Left cardiac atrium (tissue), 4 donors: ENCODE measurements around the gene SCNN1G. TPM values are rescaled to one million over a fixed set of nuclear protein-coding genes. Genes with fewer than 3 reads are reported as not detected.

Source experiments
- ATAC-seq, 2 donors: fragments of 200-7000 bp; cut with Tn5 transposase; one replicate each; pipeline ENCODE4 v1.9.1; 2020; ENCODE audit warnings: mild to moderate bottlenecking in 2 of 2, moderate library complexity in 2 of 2
- DNase-seq: peaks from one replicate; pipeline ENCODE4 v3.0.0-alpha.2; 2020
- intact Hi-C, 2 donors: fragments of 100-400 bp; cut with DNase I; formaldehyde crosslinking; loops; one replicate each; pipeline versions ENCODE4 v1.14.1 to v1.15.1; 2022 to 2023
- total RNA-seq, 2 donors: library from RNA; stranded (reverse); fragmentation: NEBNext Ultra II Directional; extraction: Animal tissue kit (Norgen Biotek cat#: 25700); gene quantifications; one replicate each; pipeline ENCODE4 v1.2.1, GENCODE V29; 2021
- donor health status: DM: no; HTN: yes; CAD: no.
- donor health status: DM: no; HTN: yes; CAD: no; lungs with severe emphysema.
- donor health status: DM: yes; HTN: yes; CAD: no.
- donor health status: Dilated cardiomyopathy.

SCNN1G gene
- total RNA-seq, 2 donors from 2014 or later = 0.13 TPM; not detected in 1

DNA sequence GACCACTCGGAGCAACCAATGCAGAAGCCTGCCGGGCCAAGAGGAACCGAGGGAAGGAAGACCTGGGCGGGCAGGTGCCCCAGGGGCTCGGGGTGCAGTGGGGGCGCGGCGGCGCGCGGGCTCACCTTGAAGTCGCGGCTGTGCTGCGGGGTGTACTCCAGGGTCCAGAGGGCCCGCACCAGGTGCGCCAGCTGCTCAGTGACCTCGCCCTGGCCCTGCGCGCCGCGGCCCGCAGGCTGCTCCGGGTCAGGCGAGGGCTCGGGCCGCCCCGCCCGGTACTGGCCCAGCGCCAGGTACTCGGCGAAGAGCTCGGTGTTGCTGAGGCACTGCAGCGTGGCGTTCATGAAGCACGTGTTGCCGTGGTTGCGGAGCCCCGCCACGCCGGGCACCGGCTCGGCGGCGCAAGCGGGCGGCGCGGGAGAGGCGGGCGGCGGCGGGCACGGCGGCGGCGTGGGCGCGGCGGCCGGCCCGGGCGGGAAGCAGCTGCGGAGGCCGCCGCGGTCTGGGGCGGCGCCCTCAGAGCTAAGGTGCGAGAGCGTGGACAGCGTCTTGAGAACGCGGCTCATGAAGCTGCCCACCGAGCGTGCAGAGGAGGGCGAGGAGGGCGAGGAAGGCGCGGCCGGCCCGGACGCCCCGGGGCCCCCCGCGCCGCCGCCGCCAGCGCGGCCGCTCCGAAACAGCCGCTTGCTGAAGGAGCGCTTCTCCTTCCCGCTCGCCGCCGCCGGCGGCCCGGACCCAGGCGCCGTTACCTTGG is 33.9 kb upstream of the SCNN1G start:
- ATAC-seq (peak; percentile 48 to 56), DNase-seq (peak; percentile 79)
- intact Hi-C loops = loop anchor here (5.0 kb wide), 2 partner anchors 41 to 76 kb away; no protein-coding TSS in a partner anchor

DNA sequence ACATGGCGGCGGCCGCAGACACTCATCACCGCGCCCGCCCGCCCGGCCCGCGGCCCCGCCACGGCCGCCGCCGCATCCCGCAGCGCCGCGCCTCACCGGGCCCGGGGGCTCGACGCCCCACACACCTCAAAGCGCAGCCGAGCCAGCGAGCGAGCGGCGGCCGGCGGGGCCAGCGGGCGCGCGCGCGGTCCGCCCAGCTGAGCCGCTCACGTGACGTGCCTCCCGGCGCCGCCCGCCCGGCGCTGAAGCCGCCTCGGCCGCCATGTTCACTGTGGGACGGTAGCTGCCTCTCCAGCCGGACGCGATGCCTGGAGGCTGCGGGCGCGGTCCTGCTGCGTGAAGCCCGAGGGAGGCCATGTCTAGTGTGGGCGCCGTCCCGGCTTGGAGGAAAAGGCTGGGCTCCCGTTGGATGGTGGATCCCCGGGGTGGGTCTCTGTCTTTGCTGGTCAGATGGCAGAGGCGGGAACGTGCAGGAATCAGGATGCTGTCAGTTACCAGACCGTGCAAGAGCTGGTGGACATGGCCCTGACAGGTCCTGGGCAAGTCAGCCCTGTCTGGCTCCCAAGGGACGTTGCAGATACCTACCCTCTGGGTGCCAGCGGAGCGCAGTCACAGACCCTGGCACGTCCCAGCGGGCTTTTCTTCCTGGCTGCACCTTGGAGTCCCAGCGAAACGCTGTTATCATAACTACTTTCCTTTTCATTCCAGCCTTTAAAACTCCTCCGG is 33.1 kb upstream of the SCNN1G start, which contains the start of gene USP31:
Gene USP31 (minus strand): TSS at position 186 of the 726 bp plus-strand sequence. CDS start 182 bp downstream, at position 4.
- DNase-seq = peak; percentile 97
- intact Hi-C loops = loop anchor here (5.0 kb wide), 2 partner anchors 42 to 77 kb away; no protein-coding TSS in a partner anchor
- peak; percentile 98 to 99 for ATAC-seq

DNA sequence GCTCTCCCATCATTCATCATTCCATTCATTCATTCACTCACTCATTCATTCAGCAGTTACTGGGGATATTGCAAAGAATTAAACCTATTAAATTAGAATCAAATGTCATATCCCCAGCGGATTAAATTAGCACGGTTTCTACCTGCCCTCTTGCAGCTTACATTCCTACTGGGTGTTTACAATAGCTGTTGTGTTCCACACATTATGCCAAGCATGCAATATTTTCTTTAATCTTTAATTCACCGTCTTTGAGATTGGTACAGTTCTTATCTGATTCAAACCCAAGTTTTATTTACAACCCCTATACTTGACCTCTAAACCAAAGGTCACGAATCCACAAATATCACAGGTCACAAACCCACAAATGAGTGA is 32.6 kb upstream of the SCNN1G start:
- ATAC-seq (no peak), DNase-seq (no peak)
- intact Hi-C loops = loop anchor here (5.0 kb wide), 2 partner anchors 43 to 78 kb away; no protein-coding TSS in a partner anchor

DNA sequence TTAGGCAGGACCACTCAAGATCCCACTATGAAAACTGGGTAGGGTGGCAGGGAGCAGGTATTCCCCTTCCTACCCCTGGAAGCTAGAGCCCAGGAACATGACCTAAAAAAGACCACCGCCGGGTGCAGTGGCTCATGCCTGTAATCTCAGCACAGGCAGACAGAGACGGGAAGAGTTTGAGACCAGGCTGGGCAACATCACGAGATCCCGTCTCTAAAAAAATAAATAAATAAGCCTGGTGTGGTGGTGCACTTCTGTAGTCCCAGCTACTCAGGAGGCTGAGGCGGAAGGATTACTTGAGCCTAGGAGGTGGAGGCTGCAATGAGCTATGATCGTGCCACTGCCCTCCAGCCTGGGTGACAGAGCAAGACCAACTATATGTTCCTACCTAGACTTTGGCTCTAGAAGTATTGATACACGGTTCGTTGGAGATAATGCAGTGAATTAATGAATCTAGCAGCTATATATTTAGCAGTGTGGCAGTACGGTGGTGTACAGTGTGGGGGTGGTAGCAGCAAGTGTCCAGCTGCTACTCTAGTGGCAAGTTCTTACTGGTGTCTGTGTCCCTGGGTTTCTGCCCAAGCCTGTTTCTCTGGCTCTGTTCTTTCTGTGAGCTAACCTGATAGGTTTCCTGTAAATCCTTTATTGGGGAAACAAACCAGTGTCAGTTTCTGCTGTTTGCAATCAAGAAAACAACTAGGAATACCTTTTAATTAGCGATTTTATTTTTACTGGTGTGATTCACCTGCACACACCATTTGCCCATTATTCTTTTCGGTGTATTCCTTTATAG is 30.0 kb upstream of the SCNN1G start:
- intact Hi-C loops = no loop called here
- ATAC-seq (no peak), DNase-seq (no peak)

DNA sequence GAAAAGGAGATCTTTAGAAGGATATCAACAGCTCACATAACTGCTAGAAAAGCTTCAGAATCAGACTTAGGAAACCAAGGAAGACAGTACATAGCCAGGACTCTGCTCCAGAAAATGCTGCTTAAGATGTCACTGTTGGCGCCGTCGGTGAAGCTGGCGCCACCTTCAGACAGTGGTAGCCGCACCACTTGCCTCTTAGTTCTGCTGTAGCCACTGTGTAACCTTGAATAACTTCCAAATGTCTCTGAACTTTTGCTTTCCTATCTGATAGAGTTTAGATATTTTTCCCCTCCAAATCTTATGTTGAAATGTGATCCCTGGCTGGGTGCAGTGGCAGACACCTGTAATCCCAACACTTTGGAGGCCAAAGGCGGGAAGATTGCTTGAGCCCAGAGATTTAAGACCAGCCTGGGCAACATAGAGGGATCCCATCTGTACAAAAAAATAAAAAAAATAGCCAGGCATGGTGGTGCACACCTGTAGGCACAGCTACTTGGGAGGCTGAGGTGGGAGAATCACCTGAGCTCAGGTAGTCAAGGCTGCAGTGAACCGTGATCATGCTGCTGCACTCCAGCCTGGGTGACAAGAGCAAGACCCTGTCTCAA is 27.0 kb upstream of the SCNN1G start:
- DNase-seq = no peak
- ATAC-seq = peak in 1 of 2 donors; percentile 51
- intact Hi-C loops = no loop called here

DNA sequence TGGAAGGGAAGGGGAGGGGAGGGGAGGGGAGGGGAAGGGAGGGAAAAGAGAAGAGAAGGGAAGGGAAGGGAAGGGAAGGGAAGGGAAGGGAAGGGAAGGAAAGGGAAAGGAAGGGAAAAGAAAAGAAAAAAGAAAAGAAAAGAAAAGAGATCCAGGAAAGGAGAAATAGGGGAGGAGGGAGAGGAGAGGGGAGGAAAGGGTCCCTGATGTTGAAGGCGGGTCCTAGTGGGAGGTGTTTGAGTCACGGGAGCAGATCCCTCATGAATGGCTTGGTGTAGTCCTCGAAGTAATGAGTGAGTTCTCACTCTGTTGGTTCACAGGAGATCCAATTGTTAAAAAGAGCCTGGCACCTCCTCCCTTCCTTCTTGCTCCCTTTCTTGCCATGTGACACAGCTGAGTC is 26.4 kb upstream of the SCNN1G start:
- no peak for ATAC-seq
- DNase-seq = no peak
- intact Hi-C loops = no loop called here

DNA sequence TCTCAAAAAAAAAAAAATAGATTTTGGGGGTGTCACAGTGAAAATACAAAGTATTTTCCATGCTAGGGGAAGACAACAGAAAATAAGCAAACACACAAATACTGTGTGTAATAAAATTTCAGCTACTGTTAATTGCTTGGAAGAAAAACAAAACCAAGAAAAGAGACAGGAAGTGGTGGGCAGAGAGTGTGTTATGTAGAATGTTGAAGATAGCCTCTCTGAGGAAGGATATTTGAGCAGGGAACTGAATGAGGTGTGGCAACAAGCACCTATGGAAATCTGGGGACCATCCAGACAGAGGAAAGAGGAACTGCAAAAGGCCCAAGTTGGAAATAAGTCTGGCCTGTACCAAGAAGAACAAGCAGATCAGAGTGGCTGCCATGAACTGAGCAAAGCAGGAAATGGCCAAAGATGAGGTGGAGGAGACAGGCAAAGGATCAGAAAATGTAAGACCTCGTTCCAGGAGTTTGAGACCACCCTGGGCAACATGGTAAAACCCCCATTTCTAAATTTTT is 25.5 kb upstream of the SCNN1G start:
- ATAC-seq (no peak), DNase-seq (no peak)
- intact Hi-C loops = no loop called here

DNA sequence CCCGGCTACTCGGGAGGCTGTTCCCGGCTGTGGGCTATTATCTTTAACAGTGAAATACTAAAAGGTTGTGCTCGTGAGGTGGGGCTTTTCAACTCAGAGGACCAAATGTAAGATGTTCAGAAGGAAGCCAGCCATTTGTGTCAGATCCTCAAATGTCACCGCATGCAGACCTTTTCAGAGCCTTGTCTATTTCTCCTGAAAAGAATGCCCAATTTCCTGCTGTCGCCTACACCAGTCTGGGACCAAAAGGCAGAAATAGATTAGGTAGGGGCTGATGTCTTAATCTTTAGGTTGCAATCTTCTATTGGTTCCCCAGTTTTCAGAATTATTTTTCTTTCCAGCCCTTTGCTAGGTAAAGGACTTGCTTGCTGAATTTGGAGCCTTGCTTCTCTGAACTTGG is 24.4 kb upstream of the SCNN1G start:
- no peak for DNase-seq
- intact Hi-C loops = no loop called here
- no peak for ATAC-seq

DNA sequence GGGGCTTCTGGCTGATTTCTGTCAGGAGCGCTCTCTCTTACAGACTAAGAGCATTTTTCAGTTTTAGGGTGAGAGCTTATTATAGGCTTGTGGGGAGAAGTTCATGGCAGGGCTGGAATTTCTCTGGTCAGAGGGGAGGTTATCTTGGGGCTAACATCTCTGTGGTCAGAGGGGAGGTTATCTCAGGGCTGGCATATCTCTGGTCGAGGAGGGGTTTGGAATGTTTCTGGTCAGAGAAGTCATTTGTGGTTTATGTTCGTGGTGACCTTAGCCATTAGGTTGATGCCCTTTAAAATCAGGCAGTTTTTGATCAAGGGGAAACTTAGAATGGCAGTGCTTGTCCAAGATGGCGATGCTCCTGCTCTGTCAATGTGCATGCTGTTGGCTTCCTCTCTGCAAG is 22.5 kb upstream of the SCNN1G start:
- DNase-seq (no peak), ATAC-seq (no peak)
- intact Hi-C loops = no loop called here

DNA sequence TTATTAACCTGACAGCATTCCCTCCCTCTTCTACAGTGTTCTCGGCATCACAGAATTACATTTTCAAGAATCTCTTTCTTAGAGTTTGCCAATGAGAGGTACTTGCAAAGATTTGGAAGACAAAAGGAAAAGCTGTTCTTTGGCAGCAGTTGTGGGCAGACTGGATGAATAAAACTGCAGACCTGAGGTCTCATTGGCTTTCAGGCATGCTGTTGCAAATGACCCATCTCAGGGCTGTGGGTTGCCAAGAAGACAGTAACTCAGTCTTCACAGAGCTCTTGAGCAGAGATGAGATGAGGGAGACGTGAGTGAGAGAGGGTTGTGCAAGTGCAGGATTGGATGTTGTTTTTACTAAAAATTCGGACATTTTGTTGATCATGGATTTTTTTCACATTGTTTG is 22.0 kb upstream of the SCNN1G start:
- ATAC-seq (no peak), DNase-seq (no peak)
- intact Hi-C loops = no loop called here

DNA sequence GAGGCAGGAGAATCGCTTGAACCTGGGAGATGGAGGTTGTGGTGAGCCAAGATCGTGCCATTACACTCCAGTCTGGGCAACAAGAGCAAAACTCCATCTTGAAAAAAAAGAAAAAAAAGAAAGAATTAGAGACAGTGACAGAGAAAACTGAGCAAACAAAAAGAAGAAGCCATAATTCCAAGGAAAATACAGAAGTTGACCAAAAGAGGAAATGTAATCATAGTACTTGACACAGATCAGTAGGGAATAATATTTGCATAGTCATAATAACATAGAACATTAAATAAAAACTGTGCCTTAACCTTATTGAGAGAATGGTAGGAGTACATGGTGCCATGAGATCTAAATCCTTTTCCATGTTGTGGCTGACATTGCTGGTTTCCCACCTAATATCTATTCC is 18.6 kb upstream of the SCNN1G start:
- DNase-seq = no peak
- no peak for ATAC-seq
- intact Hi-C loops = no loop called here

DNA sequence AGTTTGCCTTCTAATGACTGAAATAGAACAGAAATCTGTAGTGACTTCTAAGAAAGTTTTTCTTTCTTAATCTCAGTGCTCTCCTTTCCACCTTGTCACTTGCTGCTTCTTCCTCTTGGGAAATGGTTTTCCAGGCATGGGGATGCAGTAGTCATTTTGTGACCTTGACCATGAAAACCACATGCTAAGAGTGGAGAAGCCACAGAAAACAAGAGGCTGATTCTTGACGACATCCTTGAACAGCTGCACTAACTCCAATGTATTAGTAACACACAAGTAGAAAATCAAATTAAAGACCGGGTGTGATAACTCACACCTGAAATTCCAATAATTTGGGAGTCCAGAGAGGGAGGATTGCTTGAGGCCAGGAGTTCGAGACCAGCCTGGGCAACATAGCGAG is 17.8 kb upstream of the SCNN1G start:
- intact Hi-C loops = no loop called here
- ATAC-seq = no peak

DNA sequence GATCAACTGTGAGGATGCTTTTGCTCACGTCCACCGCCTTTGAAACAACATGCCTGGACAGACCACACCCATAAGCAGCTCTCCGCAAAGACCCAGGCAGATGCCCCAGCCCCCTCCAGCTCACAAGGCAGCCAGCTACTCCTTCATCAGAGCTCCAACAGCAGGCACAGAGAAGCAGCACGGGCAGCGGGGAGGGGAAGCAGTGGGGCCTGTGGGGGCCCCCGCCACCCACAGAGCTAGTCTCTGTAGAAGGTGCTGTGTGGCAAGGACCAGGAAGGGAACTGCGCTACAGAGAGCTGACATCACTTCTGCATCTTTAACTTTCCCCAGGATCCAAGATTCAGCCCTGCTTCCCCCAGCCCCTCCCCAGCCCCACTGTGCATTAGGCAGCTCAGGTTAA is 10.0 kb upstream of the SCNN1G start:
- DNase-seq (no peak), ATAC-seq (no peak)
- intact Hi-C loops = no loop called here

More for the DNA sequence above, 17.8 kb upstream of the SCNN1G start:
- DNase-seq = no peak

DNA sequence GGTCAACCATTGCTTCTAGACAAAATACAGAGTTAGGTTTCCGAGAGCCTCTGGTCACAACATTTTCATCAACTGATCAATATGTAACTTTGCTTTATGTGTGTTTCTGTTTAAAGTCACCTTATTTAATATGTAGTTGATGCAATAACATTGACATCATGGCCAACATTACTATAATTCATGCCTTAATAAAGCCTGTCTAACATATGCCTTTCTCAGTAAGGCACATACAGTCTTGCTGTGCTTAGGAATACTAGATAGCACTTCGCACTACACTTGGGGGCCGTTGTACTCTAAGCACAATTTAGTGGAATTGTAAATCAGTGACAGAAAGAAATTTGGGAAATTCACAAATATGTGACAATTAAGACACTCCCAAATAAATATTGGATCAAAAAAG is 9.6 kb upstream of the SCNN1G start:
- no peak for ATAC-seq
- no peak for DNase-seq
- intact Hi-C loops = no loop called here

DNA sequence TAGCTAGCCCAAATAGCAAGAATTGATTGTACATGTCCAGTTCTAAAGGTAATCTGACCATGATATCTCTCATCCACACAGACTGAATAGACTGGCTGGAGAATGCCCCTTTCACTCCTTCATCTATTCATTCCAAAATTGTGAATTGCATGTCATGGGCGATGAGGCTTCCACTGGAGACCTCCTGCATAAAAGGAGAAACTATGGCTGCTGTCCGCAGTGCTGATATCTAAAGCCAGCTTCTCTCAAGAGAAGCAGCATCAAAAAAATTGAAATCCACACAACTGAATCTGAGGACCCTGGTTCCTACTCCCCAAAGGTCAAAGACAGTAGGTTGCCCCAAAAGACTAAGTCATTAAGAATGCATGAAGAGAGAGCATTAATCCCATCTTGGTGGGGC is 7.9 kb upstream of the SCNN1G start:
- DNase-seq = no peak
- intact Hi-C loops = no loop called here

DNA sequence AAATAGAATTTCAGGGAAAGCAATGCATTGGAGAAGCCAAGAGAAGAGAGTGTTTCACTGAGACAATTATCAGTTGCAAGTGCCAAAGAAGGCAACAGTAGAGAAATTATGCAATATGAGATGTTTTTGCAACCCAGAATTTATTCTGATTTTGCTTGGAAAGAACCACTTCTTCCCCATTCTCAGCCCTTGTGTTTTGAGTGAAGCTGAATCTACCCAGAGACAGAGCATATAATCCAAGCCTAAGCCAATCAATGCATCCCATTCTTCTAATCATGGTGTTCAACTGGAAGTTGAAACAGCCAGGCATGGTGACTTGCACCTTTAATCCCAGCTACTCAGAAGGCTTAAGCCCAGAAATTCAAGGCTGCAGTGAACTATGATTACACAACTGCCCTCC is 6.9 kb upstream of the SCNN1G start:
- DNase-seq = no peak
- intact Hi-C loops = no loop called here
- no peak for ATAC-seq

More for the DNA sequence above, 7.9 kb upstream of the SCNN1G start:
- ATAC-seq = no peak

DNA sequence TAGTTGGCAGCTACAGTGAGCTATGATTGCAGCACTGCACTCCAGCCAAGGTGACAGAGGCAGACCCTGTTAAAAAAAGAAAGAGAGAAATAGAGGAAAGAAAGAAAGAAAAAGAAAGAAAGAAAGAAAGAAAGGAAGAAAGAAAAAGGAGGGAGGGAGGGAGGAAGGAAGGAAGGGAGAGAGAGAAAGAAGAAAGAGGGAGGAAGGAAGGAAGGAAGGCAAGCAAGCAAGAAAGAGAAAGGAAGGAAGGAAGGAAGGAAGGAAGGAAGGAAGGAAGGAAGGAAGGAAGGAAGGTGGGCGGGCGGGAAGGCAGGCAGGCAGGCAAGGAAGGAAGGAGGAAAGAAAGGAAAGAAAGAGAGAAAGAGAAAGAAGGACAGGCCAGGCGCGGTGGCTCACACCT is 1.0 kb upstream of the SCNN1G start:
- intact Hi-C loops = loop anchor here in 1 of 2 donors (10.0 kb wide), 1 partner anchor 287 kb away; no protein-coding TSS in a partner anchor
- DNase-seq (no peak), ATAC-seq (no peak)

DNA sequence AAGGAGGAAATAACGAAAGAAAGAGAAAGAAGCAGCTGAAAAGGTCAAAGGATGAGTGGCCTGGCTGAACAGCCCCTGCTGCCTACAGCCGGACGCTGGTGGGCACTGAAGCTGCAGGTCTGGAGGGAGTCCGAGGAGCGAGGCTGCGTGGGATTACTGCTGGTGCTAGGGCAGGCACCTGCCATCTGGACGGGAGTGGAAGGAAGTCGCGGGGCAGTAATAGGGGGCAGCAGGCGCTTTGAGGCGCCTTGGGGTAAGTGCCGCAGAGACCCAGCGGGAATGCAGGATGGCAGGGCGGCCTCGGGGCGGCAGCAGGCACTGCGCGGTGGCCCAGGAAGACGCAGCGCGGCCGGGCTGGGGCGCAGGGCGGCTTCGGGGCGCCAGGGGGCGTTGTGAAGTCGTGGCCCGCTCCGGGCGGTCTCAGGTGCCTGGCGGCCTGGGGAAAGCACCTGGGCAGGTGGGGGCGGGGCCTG is 303 bp upstream of the SCNN1G start:
- peak; percentile 71 for DNase-seq
- peak; percentile 97 to 98 for ATAC-seq
- intact Hi-C loops = loop anchor here (1.0 to 10.0 kb wide), 3 partner anchors 251 to 287 kb away; no protein-coding TSS in a partner anchor

DNA sequence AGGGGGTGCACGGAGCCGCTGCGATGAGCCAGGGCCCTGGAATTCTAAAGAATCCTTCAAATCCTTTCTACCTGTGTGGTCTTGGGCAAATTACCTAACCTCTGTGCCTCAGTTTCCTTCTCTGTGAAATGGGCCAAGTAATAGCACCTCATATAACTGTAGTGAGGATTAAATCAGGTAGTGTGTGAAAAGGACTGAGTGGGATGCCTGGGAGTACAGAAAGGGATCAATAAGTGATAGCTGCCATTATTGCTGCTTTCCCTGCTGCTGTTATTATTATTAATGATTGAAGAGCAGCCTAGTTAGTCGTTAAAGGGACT is 958 bp downstream of the SCNN1G start:
- no peak for DNase-seq
- intact Hi-C loops = loop anchor here (2.0 to 10.0 kb wide), 2 partner anchors 249 to 289 kb away; no protein-coding TSS in a partner anchor
- no peak for ATAC-seq
